Astrocyte of the cerebellum (primary cell): ENCODE results near the gene RIPOR3.
"Not testable (repeated sequence)": the region's sequence is repeated elsewhere in the genome, so short reads cannot be mapped to it uniquely, and the experiment has no call there.

Source experiments
- DNase-seq: peaks from one replicate; pipeline ENCODE4 v3.0.0-alpha.2; 2011; ENCODE audit warnings: low read depth
- H3K4me3 ChIP-seq: 2 replicates; pipeline ENCODE4 v1.5.1; 2011; ENCODE audit warnings: mild to moderate bottlenecking, low read depth, low read length, moderate library complexity
- in situ Hi-C: cut with HindIII; loops from 2 replicates; pipeline ENCODE4 v1.10.0; 2017; ENCODE audit warnings: low sequenced_read_pairs
- TF ChIP-seq, protein P1 (sequence below): IDR thresholded peaks from 2 replicates; pipeline ENCODE4 v1.5.1; 2012; ENCODE audit warnings: low read length, low read depth, moderate library complexity, mild to moderate bottlenecking; ENCODE audit errors: missing control alignments

The RIPOR3 gene

DNA sequence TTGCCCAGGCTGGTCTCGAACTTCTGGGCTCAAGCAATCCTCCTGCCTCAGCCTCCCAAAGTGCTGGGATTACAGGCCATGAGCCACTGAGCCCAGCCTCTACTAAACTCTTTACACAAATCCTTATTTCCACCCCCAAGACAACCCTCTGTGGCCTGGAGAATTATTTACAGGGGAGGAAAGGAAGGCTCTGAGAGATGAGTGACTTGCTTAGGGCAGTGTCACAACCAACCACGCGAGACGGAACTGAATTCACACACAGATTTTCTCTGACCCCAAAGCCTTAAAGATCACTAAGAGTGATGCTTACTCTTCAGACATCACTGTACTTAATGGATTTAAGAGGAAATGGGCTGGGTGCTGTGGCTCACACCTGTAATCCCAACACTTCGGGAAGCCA lies 86.2 kb downstream of the RIPOR3 start:
- DNase-seq = no peak
- in situ Hi-C loops = no loop called here
- TF ChIP-seq, protein P1, sequence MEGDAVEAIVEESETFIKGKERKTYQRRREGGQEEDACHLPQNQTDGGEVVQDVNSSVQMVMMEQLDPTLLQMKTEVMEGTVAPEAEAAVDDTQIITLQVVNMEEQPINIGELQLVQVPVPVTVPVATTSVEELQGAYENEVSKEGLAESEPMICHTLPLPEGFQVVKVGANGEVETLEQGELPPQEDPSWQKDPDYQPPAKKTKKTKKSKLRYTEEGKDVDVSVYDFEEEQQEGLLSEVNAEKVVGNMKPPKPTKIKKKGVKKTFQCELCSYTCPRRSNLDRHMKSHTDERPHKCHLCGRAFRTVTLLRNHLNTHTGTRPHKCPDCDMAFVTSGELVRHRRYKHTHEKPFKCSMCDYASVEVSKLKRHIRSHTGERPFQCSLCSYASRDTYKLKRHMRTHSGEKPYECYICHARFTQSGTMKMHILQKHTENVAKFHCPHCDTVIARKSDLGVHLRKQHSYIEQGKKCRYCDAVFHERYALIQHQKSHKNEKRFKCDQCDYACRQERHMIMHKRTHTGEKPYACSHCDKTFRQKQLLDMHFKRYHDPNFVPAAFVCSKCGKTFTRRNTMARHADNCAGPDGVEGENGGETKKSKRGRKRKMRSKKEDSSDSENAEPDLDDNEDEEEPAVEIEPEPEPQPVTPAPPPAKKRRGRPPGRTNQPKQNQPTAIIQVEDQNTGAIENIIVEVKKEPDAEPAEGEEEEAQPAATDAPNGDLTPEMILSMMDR = no peak
- no peak overlapping the region for H3K4me3 ChIP-seq

DNA sequence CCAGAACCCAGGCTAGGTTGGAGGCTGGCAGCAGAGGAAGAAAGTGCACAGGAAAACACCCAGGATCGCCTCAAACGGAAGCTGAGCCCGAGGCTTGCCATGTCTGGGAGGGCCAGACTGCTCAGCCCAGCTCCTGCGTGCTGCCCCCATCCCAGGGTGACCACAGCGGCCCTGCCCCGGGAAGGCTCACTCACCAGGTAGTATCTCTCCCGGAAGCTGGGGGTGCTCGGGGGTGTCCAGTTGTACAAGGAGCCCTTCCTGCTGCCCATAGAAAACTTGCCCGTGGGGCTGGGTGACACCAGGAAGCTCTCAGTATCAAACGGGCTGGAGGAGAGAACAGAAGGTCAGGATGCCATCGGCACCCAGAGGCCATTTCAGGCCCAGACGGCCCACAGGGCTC lies 86.9 kb downstream of the RIPOR3 start:
- in situ Hi-C loops = no loop called here

DNA sequence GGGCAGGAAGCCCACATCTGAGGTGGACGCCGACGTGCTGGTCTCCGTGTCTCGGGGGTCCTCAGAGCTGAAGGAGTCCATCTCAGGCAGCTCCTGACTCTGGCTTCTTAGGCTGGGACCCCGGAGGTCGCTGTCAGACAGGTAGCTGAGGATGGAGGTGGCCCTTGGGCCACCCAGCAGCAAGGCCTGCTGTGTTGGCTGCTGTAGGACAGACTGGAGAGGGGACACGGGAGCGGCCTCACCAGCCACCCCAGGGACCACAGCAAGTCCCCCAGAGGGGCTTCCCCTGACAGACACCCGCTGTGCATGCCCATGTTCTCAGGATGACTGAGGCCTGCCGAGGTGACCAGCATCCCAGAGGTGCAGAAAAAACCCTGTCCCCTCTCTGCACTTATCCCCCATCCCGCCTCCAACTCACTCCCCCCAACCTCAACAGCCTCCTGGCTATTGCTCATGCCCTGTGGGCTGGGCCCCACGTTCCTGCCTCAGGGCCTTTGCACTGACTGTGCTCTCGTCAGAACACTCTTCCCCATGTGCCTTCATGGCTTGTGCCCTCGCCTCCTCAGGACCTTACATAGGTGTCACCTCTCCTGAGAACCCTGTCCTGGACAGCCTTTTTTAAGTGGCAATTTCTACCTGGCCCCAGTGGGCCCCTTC lies 88.8 kb downstream of the RIPOR3 start:
- H3K4me3 ChIP-seq = no peak overlapping the region
- in situ Hi-C loops = no loop called here
- DNase-seq = no peak
- TF ChIP-seq, protein P1 = no peak

More for the DNA sequence above, 86.9 kb downstream of the RIPOR3 start:
- no peak for DNase-seq
- TF ChIP-seq, protein P1 = no peak
- H3K4me3 ChIP-seq = no peak overlapping the region

DNA sequence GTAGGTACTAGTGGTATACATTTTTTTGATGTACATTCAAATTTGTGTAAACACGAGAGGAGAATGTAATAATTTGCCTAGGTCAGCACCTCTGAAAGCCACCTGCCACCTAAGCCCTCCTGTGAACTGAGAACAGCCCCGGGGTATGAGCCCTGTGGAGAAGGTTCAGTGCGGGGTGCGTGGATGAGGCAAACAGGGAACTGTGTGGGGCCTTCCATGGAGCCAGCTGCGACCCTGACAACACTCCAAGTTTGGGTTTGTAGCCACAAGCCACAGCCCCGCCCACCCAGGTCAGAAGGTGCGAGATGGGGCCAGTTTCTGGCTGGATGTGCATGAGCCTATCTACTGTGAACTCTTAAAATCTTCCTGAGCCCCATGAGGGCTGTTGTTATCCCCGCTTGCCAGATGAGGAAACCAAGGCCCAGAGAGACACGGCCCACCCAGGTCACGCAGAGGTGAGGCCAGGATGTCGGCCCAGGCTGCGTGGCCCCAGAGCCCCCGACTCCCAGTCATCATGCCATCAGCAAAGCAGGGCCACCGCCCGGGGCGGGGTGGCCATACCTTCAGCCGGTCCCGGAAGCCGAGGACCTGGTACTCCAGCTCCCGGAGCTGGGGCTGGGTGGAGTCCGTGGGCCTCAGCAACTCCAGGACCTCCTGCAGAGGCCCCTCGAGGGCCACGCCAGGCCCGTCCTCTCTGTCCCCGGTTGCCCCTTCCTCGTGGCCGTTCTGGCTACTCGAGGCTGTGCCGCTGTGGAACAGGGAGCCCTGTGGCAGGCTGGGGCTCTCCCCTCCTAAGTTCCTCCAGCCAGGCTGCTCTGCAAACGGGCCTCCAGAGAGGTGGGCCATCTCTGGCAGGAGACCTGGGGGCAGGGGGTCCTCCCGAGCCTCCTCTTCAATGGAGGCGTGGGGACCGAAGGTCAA lies 89.6 kb downstream of the RIPOR3 start:
- in situ Hi-C loops = no loop called here
- H3K4me3 ChIP-seq = no peak overlapping the region
- TF ChIP-seq, protein P1 = no peak
- no peak for DNase-seq

DNA sequence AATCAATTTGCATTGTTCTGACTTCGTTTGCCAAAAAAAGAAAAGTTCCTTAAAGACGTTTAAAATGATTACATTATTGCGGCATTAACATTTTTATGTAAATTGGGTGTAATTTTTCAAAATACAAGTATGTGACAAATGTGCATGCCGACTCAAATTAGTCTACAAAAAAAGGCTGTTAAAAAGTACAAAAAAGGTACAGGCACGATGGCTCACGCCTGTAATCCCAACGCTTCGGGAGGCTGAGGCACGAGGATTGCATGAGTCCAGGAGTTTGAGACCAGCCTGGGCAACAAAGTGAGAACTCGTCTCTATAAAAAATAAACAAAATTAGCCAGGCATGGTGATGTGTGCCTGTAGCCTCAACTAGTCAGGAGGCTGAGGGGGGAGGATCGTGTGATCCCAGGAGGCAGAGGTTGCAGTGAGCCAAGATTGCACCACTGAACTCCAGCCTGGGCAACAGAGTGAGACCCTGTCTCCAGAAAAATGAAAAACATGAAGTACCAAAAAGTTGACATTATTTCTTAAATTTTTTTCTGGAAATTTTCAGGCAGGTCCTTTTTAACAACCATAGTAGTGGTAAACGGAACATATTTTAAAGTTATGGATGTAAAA lies 91.0 kb downstream of the RIPOR3 start:
- no peak for DNase-seq
- TF ChIP-seq, protein P1 = no peak
- in situ Hi-C loops = no loop called here
- no peak overlapping the region for H3K4me3 ChIP-seq

DNA sequence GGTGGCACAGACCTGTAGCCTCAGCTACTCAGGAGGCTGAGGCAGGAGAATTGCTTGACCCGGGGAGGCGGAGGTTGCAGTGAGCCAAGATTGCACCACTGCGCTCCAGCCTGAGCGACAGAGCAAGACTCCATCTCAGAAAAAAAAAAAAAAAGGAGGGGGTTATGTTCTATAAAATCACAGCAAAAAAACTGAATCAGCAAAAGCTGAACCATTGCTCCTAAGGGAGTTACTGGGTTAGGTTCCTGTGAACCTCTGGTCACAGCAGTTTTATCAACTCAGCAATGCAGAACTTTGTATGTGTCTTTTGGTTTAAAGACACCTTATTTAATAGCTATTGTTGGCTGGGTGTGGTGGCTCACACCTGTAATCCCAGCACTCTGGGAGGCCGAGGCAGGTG lies 92.6 kb downstream of the RIPOR3 start:
- DNase-seq, in situ Hi-C loops, H3K4me3 ChIP-seq: not testable (repeated sequence)

DNA sequence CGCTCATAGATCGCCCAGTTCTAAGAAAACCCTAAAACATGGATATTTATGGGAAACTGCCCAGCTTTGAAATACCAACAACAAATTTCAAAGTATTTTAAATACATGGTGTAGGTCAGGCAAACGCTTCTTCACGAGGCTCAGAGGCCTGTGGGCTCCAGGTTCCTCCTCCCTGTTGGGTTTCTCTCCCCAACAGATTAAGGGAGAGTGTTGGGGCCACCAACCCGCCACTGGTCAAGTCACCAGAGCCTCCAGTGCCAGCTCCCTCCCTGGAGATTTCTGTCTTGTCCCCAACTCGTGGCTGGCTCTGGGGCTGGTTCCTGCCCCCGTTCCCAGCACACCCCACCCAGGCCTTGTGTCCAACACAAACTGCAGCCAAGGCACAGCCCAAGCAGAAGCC lies 93.3 kb downstream of the RIPOR3 start:
- TF ChIP-seq, protein P1 = no peak
- no peak overlapping the region for H3K4me3 ChIP-seq
- DNase-seq = no peak
- in situ Hi-C loops = no loop called here
